ENCODE measurements around the gene PRSS8.
A peak's percentile ranks its signal among the peaks of the same experiment; 100 is the strongest.
"Not testable (repeated sequence)": the region's sequence is repeated elsewhere in the genome, so short reads cannot be mapped to it uniquely, and the experiment has no call there.

The PRSS8 gene

DNA sequence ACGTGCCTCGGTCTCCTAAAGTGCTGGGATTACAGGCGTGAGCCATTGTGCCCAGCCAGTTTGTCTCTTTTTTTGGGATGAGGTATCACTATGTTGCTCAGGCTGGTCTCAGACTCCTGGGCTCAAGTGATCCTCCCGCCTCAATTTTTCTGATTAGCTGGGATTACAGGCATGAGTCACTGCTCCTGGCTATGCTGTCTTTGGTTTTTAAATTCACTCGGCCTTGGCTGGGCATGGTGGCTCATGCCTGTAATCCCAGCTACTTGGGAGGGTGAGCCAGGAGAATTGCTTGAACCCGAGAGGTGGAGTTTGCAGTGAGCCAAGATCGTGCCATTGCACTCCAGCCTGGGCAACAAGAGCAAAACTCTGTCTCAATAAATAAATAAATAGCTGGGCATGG lies 8.9 kb upstream of the PRSS8 start:
- not testable (repeated sequence) for DNase-seq (ENCODE audit: low spot score)

DNA sequence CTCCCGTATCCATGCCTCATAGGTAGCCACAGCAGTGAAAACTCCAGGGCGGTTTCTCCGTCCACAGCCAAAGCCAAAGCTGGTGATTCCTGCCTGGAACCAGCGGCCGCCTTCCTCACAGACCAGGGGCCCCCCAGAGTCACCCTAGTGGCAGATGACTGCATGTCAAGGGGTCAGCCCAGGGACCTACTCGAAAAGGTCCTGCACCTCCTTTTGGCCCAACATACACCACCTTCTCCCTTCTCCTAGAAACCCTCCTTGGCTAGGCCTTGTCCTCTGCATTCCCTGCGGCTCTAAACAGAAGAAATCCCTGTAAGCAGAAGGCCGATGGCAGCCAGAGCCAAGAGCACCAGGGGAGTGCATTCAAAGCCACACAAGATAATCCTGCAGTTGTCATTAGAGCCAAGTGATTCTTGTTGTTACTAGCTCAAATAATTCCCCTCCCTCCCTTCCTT lies 8.2 kb upstream of the PRSS8 start:
- DNase-seq (ENCODE audit: low spot score), result no peak

DNA sequence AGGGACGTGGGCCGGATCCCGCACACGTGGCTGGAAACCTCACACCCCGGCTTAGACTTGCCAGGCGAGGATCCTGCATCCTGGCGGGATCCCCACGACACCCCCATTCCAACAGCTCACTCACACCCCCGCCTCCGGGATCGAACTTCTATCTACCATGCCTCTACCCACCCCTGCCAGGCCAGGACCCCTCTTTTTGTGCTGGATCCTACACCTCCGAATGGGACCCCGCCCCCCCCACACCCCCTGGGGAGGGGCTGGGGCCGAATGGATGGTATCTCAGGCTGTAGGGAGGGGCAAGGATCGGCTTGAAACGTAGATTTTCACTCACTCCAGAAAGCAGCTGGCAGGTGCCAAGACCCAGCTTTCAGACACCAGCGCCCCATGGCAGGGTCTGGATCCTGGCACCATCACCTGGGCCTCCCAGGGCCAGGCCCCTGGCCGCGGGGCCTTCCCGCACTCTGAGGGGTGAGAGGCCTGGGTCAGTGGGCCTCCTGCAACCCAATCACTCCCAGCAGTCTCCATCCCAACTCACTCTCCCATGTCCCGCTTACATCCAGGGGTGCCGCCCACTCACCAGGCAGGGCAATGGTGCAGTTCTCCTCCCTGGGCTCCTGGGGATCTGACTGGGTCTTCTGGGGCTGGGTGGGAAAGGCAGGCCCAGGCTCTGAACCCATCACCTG lies 7.6 kb upstream of the PRSS8 start:
- DNase-seq (ENCODE audit: low spot score), result no peak

DNA sequence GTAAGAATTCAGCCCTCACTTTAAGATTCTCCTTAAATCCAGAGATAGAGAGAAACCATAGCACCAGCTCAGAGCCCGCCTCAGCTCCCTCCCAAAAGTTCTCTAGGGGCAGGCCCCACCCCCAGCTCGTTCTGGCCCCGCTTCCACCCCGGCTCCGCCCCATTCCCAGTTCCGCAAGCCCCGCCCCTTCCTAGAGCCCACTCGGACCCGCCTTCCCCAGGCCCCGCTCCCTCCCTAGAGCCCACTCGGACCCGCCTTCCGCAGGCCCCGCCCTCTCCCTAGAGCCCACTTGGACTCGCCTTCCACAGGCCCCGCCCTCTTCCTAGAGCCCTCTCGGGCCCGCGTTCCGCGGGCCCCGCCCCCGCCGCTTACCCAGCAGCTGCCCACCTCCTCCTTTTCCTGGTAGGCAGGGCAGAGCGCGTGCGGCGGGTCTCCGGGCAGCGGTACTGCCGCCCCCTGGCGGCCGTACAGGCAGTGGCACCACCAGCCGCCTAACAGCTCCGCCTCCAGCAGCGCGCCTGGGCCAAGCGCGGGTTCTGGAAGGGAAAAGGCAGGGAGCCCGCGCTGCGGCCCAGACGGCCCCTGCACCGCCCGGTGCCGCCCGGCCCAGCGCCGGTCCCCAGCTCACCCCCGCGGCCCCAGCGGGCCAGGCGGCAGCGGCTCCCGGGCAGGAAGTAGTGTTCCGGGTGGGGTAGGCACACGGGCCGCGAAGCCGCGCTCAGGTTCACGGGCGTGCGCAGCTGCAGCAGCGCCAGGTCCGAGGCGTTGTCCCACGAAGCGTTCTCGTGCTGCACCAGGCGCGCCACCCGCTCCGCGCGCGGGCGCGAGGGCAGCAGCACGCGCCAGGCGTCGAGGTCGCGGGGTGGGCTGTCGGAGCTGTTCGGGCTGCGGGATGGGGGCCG lies 6.8 kb upstream of the PRSS8 start:
- peak; percentile 100 for DNase-seq (ENCODE audit: low spot score)

DNA sequence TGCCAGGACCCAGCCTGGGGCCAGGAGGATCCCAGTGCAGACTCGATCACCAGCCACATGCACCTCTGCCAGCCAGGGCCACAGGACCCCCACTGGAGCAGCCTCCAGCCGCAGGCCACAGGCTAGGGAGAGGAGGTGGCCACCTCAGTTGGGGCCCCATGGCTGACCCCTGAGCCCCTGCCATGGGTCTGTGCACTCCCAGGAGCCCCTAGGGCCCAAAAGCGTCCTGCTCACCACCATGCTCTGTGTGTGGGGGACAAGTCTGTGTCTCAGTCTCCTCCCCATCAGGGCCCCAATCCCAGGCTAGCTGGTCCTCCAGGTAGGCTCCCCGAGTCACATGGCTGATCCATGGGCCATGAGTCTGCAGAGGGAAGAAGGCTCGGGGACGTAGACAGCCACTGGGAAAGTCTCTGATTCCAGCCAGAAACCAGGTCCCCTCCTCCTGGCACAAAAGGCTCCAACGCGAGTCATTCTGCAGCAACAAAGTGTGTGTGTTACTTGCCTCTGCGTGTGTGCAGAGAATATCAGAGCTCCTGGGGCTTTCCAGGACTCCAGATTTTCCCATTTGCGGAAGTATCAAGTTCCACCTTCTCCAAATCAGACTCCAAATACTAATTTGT lies 6.1 kb upstream of the PRSS8 start:
- DNase-seq (ENCODE audit: low spot score), result no peak

DNA sequence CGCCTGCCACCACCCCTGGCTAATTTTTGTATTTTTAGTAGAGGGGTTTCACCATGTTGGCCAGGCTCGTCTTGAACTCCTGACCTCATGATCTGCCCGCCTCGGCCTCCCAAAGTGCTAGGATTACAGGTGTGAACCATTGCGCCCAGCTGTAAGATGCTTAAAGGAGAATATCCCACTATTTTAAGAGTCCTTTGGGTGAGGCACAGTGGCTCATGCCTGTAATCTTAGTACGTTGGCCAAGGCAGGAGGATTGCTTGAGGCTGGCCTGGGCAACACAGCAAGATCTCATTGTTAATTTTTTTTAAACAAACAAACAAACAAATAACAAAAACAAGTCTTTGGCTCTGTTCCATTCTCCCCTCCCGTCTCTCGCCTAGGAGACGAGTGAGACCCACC lies 5.5 kb upstream of the PRSS8 start:
- not testable (repeated sequence) for DNase-seq (ENCODE audit: low spot score)

DNA sequence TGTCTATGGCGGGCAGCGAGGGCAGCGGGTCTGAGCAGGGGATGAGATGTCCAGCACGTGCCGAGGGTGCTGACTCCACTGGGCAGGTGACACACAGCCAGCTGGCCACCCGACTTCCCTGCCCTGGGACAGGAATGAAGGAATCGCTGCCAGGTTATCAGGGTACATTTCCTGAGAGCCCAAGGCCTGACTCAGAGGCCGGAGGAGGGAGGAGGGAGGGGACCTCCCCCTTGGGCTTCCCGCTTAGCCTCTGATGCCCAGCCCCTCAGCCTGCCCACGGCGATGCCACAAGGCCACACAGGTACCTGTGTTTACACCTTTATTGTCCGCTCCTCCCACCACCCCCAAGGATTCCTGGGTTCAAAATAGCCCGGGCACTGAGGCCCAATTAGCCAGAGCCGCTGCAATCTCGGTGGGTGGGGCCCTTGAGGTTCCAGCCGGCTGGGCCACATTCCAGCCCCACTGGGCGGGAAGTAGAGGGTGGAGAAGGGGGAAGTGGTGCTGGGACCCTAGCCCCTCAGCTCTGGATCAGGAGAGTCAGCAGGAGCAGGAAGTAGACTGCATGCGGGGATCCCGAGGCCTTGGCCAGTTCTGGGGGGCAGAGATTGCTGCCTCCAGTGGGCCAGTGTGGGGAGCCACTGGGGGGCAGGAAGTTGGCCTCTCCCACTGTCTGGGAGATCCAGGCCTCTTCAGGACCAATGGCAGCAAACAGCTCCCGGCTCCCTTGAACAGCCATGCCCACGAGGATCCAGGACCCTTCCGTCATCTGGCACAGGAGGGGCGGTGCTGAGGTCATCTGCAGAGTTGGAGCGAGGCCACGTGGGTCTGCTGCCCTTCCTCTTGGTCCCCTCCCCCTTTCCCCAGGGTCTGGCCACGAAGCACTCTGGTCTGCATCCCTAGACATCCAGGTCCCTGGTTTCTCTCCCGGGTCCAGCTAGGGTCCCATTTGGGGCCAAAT lies 3.4 kb upstream of the PRSS8 start:
- DNase-seq (ENCODE audit: low spot score), result no peak

DNA sequence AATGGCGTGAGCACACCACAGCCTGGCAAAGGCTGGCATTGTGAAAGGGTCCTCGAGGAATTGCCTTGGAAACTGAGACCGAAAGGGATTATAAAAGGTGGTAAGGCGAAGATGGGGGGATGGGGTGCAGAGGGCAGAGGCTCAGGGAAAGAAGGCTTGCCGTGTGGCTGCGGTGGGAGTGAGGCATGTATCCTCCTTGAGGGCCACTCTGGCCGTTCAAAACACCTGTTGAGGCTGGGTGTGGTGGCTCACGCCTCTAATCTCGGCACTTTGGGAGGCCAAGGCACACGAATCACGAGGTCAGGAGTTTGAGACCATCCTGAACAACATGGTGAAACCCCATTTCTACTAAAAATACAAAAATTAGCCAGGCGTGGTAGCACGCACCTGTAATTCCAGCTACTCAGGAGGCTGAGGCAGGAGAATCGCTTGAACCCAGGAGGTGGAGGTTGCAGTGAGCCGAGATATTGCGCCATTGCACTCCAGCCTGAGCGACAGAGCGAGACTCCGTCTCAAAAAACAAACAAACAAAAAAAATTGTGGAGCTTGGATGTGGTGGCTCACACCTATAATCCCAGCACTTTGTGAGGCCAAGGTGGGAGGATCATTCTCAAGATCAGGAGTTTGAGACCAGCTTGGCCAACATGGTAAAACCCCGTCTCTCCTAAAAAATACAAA lies 1.4 kb upstream of the PRSS8 start:
- not testable (repeated sequence) for DNase-seq (ENCODE audit: low spot score)

DNA sequence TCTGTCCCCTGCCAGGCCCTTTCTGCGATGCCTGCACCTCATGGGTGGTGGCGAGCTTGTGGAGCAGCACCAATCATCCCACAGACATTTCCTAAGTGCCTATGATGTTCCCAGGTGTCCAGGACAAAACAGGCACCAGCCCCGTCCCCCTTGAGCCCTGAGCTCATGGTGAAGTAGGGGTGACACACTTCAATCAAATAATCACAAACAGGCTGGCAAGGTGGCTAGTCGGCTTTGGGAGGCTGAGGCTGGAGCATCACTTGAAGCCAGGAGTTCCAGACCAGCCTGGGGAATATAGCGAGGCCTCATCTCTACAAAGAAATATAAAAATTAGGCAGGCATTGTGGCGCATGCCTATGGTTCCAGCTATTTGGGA lies 748 bp upstream of the PRSS8 start:
- DNase-seq (ENCODE audit: low spot score), result no peak

DNA sequence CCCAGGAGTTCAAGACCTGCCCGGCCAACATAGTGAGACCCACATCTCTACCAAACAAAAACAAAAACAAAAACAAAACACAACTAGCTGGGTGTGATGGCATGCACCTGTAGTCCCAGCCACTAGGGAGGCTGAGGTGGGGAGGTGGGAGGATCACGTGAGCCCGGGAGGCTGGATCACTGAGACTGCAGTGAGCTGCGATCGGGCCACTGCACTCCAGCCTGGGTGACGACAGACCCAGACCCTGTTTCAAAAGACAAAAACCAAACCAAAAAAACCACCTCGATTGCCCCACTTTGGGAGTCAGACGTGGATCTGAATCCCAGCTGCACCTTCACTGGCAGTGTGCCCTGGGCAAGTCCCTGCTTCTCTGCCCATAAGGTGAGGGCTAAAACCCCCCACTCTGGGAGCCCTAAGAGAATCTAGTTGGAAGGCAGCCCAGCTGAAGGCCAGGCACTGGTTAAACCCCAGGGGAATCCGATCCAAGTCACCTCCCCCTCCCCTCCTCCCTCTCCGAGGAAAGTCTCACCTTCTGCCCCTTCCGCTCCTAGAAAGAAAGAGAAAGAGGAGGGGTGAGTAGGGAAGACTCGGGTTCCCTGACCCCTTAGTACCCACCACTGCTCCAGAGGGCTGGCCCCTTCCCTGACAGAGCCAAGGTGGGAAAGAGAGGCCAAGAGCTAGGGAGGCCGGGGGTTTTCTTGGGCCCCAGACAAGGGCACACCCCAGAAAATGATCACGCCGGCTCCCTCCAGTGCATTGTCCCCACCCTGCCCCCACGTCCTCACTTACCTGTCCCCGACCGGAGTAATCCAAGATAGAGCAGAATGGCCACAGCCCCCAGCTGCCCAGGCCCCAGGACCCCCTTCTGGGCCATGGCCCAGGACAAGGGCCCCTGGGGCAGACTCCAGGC lies 647 bp downstream of the PRSS8 start:
- DNase-seq (ENCODE audit: low spot score), result no peak

DNA sequence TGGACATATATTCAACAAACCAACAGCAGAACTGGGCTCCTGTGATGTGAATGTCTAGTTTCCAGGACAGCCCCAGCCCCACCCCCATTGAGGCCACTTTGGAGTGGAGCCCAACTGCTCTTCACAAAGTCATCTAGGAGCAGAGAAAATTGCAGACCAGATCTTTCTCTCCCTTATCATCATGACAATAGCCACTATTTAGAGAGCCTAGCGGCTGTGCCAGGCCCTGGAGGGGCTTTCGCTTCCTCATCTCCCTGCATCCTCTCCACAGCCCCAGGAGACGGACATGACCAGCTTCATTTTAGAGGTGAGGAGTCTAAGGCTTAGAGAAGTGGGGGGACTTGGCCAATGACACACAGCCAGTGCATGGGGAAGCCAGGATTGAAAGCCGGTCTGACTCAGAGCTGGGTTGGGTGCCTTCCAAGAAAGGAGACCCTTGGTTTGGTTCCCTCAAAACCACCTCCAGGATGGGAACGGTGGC lies 1.4 kb downstream of the PRSS8 start:
- DNase-seq (ENCODE audit: low spot score), result no peak

DNA sequence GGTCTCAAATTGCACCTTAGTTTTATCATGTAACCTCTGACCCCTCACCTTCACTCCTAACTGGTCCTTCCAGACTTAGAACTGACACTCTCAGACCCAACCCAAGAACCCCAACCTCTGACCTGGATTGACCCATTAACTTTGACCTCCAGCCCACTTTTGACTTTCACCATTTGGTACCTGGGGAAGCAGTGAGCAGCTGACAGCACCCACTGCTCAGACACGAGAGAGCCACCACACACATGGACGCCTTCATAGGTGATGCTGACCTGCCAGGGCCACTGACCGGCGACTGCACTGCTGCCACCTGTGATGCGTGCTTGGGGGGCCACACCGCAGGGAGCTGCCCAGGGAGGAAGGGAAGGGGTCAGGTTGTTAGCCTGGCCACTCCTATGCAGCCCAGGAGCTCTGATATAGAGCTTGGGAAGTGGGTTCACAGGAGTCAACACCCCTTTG lies 2.5 kb downstream of the PRSS8 start:
- no peak for DNase-seq (ENCODE audit: low spot score)

DNA sequence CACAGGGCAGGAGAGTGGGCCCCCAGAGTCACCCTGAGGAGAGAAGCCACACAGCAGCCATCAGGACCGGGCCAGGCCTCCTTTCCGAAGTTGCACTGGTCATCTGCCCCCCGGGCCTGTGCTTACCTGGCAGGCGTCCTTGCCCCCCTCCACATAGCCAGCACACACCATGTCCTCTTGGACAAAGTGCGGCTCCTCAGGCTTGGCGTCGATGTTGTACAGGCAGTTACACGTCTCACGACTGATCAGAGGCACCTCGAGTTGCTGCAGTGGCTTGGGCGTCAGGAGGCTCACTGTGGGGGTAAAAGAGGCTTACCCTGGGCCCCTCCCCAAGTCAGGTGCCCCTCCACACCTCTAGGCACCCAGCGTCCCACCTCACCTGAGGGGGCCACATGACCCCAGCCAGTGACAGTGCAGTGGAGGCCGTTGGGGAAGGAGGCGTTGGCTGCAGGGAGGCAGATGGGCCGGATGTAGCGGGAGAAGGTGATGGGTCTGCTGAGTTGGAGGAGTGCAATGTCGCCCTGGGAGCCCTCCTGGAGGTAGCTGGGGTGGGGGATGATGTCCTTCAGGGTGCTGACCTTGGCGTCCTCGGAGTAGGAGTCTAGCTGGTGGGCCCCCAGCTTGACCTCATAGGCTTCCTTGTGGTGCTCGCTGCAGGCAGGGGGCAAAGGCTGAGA lies 3.1 kb downstream of the PRSS8 start:
- DNase-seq (ENCODE audit: low spot score), result no peak

DNA sequence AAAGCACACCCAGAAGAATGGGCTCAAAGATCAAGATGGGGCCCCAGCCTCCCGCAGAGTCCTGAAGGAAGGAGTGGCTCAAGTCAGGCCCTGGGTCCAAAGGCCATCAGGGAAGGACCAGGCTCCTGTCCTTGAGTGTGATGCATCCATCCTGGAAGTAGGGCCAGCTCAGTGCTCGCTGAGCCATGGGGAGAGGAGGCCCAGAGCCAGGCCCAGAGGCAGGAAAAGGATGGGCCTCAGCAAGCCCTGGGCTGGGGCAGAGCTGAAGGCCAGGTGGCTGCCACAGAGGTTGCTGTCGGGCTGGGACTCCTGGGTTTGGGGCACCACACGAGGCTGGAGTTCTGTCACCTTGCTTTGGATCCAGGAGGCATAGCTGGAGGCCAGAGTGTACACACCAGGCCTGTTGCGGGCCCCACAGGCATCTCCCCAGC lies 3.7 kb downstream of the PRSS8 start:
- no peak for DNase-seq (ENCODE audit: low spot score)

DNA sequence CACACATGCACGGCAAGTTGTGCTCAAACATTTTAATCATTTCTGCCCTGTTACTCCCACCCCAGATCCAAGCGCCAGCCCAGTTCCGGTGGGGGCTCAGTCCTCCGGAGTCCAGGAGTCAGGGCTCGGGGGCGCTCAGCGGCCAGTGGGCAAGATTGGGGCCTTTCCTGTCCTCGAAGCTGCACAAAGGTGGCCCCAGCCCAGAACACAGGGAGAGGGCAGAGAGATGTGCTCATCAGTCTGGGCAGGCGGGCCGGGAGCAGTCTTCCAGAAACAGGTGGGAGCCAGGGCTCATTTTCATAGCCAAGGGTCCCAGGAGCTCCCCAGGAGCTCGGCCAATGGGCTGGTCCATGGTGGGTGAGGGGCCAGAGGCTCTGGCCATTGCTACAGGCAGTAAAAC lies 4.1 kb downstream of the PRSS8 start:
- no peak for DNase-seq (ENCODE audit: low spot score)

DNA sequence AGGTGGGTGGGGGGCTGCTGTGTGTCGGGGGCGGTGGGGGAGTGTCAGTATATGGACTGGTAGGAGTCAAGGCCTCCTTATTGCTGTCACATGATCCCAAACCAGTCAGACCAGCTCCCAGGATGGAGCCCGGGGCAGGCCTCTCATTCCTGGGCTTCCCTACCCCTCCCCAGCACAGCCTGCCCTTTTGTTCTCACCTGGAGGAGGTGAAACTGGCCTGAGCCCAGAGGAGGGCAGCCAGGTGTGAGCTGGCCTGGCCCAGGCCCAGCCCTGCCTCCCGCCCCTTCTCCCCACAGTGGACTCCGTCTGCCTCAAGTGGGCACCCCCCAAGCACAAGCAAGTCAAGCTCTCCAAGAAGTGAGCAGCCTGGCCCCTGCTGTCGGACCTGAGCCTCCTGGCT lies 4.6 kb downstream of the PRSS8 start:
- DNase-seq (ENCODE audit: low spot score), result no peak

DNA sequence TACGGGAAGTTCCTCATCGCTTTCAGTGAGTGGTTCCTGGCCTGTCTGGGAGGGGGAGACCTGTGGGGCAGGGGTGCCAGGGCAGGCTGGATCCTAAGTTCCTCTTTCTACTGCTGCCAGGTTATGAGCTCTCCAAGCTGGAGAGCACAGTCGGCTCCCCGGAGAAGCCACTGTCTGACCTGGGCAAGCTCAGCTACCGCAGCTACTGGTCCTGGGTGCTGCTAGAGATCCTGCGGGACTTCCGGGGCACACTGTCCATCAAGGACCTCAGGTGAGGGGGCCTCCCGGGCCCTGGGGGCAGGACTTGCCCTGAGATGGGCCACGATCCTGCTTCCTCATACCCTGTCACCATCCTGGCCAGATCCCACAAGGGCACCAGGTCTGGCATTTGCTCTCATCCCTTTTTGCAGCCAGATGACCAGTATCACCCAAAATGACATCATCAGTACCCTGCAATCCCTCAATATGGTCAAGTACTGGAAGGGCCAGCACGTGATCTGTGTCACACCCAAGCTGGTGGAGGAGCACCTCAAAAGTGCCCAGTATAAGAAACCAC lies 5.1 kb downstream of the PRSS8 start:
- DNase-seq (ENCODE audit: low spot score), result no peak

DNA sequence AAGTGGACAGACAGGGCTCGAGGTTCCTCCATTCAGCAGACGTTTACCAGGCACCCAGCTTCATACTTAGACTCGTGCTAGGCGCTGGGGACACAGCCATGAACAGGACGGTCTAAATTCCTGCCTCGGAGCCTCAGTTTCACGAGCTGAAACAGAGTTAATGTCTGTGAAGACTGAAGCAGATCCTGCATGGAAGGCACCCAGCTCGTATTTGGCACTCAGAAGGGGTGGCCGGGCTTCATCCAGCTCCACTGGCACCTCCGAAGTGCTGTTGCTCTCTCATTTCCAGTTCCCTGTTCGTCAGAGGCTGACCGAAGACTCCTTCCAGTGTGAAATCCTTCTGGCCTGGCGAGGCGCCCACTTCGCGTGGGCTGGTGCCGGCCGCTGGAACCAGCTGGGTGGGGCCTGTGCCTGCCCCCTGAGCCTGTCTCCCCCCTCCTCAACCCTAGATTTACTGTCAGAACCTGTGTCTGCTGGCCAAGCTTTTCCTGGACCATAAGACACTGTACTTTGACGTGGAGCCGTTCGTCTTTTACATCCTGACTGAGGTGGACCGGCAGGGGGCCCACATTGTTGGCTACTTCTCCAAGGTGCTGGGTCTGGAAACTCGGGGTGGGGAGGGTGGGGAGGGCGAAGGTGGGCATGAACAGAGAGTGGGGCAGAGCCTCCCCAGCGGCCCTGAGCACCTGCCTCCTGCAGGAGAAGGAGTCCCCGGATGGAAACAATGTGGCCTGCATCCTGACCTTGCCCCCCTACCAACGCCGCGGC lies 5.8 kb downstream of the PRSS8 start:
- no peak for DNase-seq (ENCODE audit: low spot score)
